Left forelimb (tissue), 1 donor: ENCODE data around the gene MCM9.
A peak's percentile ranks its signal among the peaks of the same experiment; 100 is the strongest.
"Not testable (repeated sequence)": the region's sequence is repeated elsewhere in the genome, so short reads cannot be mapped to it uniquely, and the experiment has no call there.

ENCODE experiments used
- DNase-seq: peaks from one replicate; pipeline ENCODE4 v3.0.0-alpha.2; 2018; ENCODE audit warnings: low spot score

MCM9 gene

GRCh38 chr6:118893807-118894424, 41.0 kb downstream of the MCM9 start, which contains the start of gene ASF1A:
TSS of gene ASF1A (plus strand) at chr6:118894152. CDS start at chr6:118894414, 262 bp downstream.
- DNase-seq, result peak; percentile 97

- no peak for DNase-seq
These were observed 41.7 kb downstream of the MCM9 start for GRCh38 chr6:118893064-118893806.

GRCh38 chr6:118892355-118892991, 42.5 kb downstream of the MCM9 start:
- DNase-seq, result no peak

- DNase-seq, result no peak
These were observed 43.8 kb downstream of the MCM9 start for GRCh38 chr6:118890997-118891790.

GRCh38 chr6:118889163-118889562, 45.8 kb downstream of the MCM9 start:
- DNase-seq, result no peak

- DNase-seq, result no peak
These were observed 48.3 kb downstream of the MCM9 start for GRCh38 chr6:118886641-118887040.

- DNase-seq, result no peak
These were observed 52.5 kb downstream of the MCM9 start for GRCh38 chr6:118882314-118882905.

- DNase-seq, result no peak
These were observed 53.3 kb downstream of the MCM9 start for GRCh38 chr6:118881440-118882313.

- no peak for DNase-seq
These were observed 57.2 kb downstream of the MCM9 start for GRCh38 chr6:118877806-118878205.

GRCh38 chr6:118876814-118877213, 58.1 kb downstream of the MCM9 start:
- DNase-seq, result no peak

GRCh38 chr6:118876198-118876597, 58.8 kb downstream of the MCM9 start:
- no peak for DNase-seq

GRCh38 chr6:118875672-118876071, 59.3 kb downstream of the MCM9 start:
- DNase-seq, result no peak

GRCh38 chr6:118873239-118873638, 61.7 kb downstream of the MCM9 start:
- DNase-seq, result no peak

- DNase-seq, result no peak
These were observed 62.2 kb downstream of the MCM9 start for GRCh38 chr6:118872726-118873125.

GRCh38 chr6:118872318-118872717, 62.6 kb downstream of the MCM9 start:
- no peak for DNase-seq

- no peak for DNase-seq
These were observed 63.6 kb downstream of the MCM9 start for GRCh38 chr6:118871331-118871730.

GRCh38 chr6:118869894-118870589, 64.9 kb downstream of the MCM9 start:
- no peak for DNase-seq

GRCh38 chr6:118869350-118869749, 65.6 kb downstream of the MCM9 start:
- DNase-seq, result no peak

GRCh38 chr6:118868901-118869300, 66.1 kb downstream of the MCM9 start:
- not testable (repeated sequence) for DNase-seq

GRCh38 chr6:118867181-118867580, 67.8 kb downstream of the MCM9 start:
- no peak for DNase-seq

GRCh38 chr6:118865100-118865391, 69.9 kb downstream of the MCM9 start:
- no peak for DNase-seq
